Kidney (tissue), 14 donors: ENCODE data around the gene SNAI3. TPM values are rescaled to one million over a fixed set of nuclear protein-coding genes. Genes with fewer than 3 reads are reported as not detected.

Experiments used
- DNase-seq, 5 donors: peaks; one replicate each; pipeline ENCODE4 v3.0.0-alpha.2; 2013 to 2020
- FAIRE-seq: peaks from 2 replicates; lab custom pipeline; 2012; peaks lifted over from hg19 to GRCh38; lab: Jason Lieb, UNC
- H3K27ac ChIP-seq, 2 donors: one replicate each; pipeline ENCODE4 v1.7.0; 2013; ENCODE audit warnings: low read depth in 2 of 2, low read length in 2 of 2, inconsistent platforms in 1 of 2
- H3K27me3 ChIP-seq: one replicate; pipeline ENCODE4 v1.7.1; 2013; ENCODE audit warnings: low read length, inconsistent platforms; ENCODE audit not compliant: control insufficient read depth, insufficient read depth
- H3K36me3 ChIP-seq, 3 donors: one replicate each; pipeline versions ENCODE4 v1.7.0 to v1.7.1; 2013; ENCODE audit warnings: low read length in 3 of 3, control low read depth in 1 of 3, inconsistent platforms in 1 of 3; ENCODE audit not compliant: insufficient read depth in 3 of 3, control insufficient read depth in 2 of 3
- H3K4me1 ChIP-seq, 3 donors: one replicate each; pipeline versions ENCODE4 v1.7.0 to v1.7.1; 2013; ENCODE audit warnings: low read length in 3 of 3, inconsistent platforms in 1 of 3, low read depth in 1 of 3; ENCODE audit not compliant: control insufficient read depth in 2 of 3, insufficient read depth in 2 of 3
- H3K4me3 ChIP-seq, 3 donors: one replicate each; pipeline versions ENCODE4 v1.7.0 to v1.8.1; 2013; ENCODE audit warnings: low read length in 3 of 3, control low read depth in 1 of 3, inconsistent platforms in 1 of 3
- H3K9ac ChIP-seq, 3 donors: one replicate each; pipeline versions ENCODE4 v1.7.0 to v1.7.1; 2013; ENCODE audit warnings: low read length in 3 of 3, control low read depth in 1 of 3, inconsistent platforms in 1 of 3
- H3K9me3 ChIP-seq, 3 donors: one replicate each; pipeline versions ENCODE4 v1.7.0 to v1.7.1; 2013; ENCODE audit warnings: low read length in 3 of 3, control low read depth in 1 of 3, inconsistent platforms in 1 of 3; ENCODE audit not compliant: control insufficient read depth in 2 of 3, insufficient read depth in 1 of 3
- intact Hi-C: fragments of 100-400 bp; cut with DNase I; formaldehyde crosslinking; loops from one replicate; pipeline ENCODE4 v1.11.1; 2022
- polyA plus RNA-seq: library from polyadenylated mRNA; stranded (reverse); fragments of 350-450 nt; fragmentation: Illumina TruSeq; extraction: RNeasy Lipid Tissue Mini Kit (QIAGEN cat#74804); gene quantifications from one replicate; pipeline ENCODE4 v1.2.3, GENCODE V29; 2014; ENCODE audit warnings: low read depth, low replicate concordance; ENCODE audit not compliant: insufficient read depth
- total RNA-seq: library from RNA; stranded (reverse); fragmentation: NEBNext Ultra II Directional; extraction: Animal tissue kit (Norgen Biotek cat#: 25700); gene quantifications from one replicate; pipeline ENCODE4 v1.2.1, GENCODE V29; 2021
- TF ChIP-seq, protein P1 (sequence below): IDR thresholded peaks from 3 replicates; pipeline ENCODE4 v1.5.1; 2012; ENCODE audit warnings: mild to moderate bottlenecking, moderate library complexity, borderline replicate concordance; ENCODE audit not compliant: insufficient read depth; ENCODE audit errors: extremely low read depth
- donor health status: control.
- donor health status: control.
- donor health status: control.
- donor health status: control.
- donor health status: control.
- donor health status: DM: yes; HTN: yes; CAD: no.
- donor health status: Normal renal cell carcinoma (clear cell type).

The SNAI3 gene
- total and polyA plus RNA-seq, 2 donors from 2014 or later = 0.75 to 2.3 TPM

DNA sequence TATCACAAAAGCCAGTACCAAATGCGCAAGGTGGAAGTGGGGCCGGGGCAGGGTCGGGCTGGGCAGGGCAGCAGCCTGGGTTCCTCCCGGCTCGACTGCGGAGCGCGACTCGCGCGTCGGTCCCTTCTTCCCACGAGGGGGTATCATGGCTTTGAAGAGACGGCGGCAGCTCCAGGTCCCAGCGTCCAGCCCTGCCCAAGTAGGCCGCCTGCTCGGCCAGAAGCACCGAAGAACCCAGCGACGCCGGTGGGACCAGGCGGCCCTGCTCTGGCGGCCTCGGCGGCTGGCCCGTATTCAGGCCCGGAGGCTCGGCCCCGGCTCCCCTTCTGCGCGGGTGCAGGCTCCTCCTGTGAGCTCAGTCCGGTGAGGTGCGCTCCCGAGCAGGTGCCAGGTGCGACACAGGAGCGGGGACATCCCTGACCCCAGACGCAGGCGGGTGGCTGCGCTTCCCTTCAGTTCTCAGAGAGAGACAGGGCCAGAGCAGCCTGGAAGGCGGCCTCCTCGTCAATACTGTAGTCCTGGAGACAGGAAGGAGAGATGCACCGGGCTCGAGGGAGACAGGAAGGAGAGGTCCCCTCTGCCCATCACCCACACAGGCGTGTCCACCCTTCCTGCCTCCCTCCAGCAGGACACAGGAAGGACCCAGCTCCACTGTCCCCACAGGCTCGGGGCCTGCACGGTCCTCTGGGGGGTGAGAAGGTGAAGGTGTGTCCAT lies 11.0 kb upstream of the SNAI3 start:
- FAIRE-seq = no peak

DNA sequence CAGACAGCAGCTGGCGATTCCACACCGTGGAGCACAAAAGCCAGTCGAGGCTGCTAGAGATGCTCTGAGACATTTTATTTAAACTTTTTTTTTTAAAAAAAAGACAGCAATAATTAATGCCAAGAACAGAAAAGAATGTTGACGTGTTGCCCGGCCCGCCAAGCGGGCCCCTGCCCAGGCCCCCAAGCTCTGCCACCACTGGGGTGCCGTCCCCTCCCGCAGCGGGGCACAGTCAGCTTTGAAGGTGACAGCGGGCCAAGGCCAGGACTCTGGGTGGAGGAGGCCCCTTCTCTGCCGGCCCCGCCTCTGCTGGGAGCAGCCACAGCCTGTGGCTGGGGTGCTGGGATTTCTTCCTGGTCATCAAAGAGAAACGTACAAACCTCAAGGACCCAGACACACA lies 10.1 kb upstream of the SNAI3 start:
- Histone ChIP-seq H3K4me1 (peaks cover 0 to 18% (median 0%) of the 10 kb centered on the region in 3 donors), H3K27ac (no peak overlapping the region), H3K27me3 (no peaks in the 10 kb centered on the region), H3K9ac (no peak overlapping the region), H3K36me3 (peaks cover 0 to 4% (median 3%) of the 10 kb centered on the region in 3 donors), H3K4me3 (no peak overlapping the region), H3K9me3 (no peaks in the 10 kb centered on the region)
- DNase-seq (no peak), FAIRE-seq (no peak)
- intact Hi-C loops = no loop called here
- TF ChIP-seq, protein P1, sequence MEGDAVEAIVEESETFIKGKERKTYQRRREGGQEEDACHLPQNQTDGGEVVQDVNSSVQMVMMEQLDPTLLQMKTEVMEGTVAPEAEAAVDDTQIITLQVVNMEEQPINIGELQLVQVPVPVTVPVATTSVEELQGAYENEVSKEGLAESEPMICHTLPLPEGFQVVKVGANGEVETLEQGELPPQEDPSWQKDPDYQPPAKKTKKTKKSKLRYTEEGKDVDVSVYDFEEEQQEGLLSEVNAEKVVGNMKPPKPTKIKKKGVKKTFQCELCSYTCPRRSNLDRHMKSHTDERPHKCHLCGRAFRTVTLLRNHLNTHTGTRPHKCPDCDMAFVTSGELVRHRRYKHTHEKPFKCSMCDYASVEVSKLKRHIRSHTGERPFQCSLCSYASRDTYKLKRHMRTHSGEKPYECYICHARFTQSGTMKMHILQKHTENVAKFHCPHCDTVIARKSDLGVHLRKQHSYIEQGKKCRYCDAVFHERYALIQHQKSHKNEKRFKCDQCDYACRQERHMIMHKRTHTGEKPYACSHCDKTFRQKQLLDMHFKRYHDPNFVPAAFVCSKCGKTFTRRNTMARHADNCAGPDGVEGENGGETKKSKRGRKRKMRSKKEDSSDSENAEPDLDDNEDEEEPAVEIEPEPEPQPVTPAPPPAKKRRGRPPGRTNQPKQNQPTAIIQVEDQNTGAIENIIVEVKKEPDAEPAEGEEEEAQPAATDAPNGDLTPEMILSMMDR = no peak

More for the DNA sequence above, 11.0 kb upstream of the SNAI3 start:
- Histone ChIP-seq H3K9ac (no peak overlapping the region), H3K4me3 (no peak overlapping the region), H3K36me3 (peaks cover 0 to 4% (median 3%) of the 10 kb centered on the region in 3 donors), H3K27me3 (no peaks in the 10 kb centered on the region), H3K27ac (no peak overlapping the region), H3K4me1 (peaks cover 0 to 21% (median 0%) of the 10 kb centered on the region in 3 donors), H3K9me3 (no peaks in the 10 kb centered on the region)
- intact Hi-C loops = no loop called here
- TF ChIP-seq, protein P1 = no peak
- DNase-seq = no peak

DNA sequence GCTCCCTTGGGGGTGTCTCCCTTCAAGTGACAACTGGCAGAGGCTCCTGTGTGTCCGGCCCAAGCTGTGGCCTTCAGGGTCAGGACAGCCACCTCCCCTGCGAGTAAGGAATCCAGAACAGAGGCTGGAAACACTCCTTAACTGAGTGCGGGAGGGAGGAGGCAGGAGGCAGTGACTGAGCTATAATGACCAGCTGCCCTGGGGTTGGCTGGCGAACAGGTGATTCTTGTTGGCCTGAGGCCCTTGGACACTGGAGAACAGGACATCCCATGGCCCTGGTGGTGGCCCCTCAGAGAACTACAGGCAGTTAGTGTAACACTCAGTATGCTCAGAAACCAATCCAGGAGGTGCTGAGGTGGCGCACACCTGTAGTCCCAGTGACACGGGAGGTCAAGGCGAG lies 9.4 kb upstream of the SNAI3 start:
- H3K9ac ChIP-seq = no peak overlapping the region
- peaks cover 0 to 14% (median 0%) of the 10 kb centered on the region in 3 donors for H3K4me1 ChIP-seq
- H3K27ac ChIP-seq = no peak overlapping the region
- peaks cover 0 to 4% (median 3%) of the 10 kb centered on the region in 3 donors for H3K36me3 ChIP-seq
- H3K4me3 ChIP-seq = no peak overlapping the region
- FAIRE-seq (no peak), DNase-seq (no peak)
- H3K9me3 ChIP-seq = no peaks in the 10 kb centered on the region
- intact Hi-C loops = no loop called here
- H3K27me3 ChIP-seq = no peaks in the 10 kb centered on the region
- TF ChIP-seq, protein P1 = no peak

GRCh38 chr16:88695218-88695617 lies 8.9 kb upstream of the SNAI3 start:
- no peak overlapping the region for H3K4me3 ChIP-seq
- intact Hi-C loops = no loop called here
- no peak overlapping the region for H3K9ac ChIP-seq
- peaks cover 0 to 8% (median 0%) of the 10 kb centered on the region in 3 donors for H3K4me1 ChIP-seq
- TF ChIP-seq, protein P1 = no peak
- no peak for DNase-seq
- no peaks in the 10 kb centered on the region for H3K27me3 ChIP-seq
- no peaks in the 10 kb centered on the region for H3K9me3 ChIP-seq
- H3K27ac ChIP-seq = no peak overlapping the region
- peaks cover 0 to 2% (median 1%) of the 10 kb centered on the region in 3 donors for H3K36me3 ChIP-seq
- no peak for FAIRE-seq
